Osteocyte (in vitro differentiated cells): ENCODE measurements around the gene DEAF1. TPM values are rescaled to one million over a fixed set of nuclear protein-coding genes. Genes with fewer than 3 reads are reported as not detected.

Experiments
- DNase-seq: peaks from one replicate; pipeline ENCODE4 v3.0.0; 2021; ENCODE audit warnings: mixed read lengths; ENCODE audit not compliant: unreplicated experiment; ENCODE audit errors: extremely low spot score
- H3K27ac Mint-ChIP-seq: one replicate; pipeline ENCODE4 v1.8.0; 2021; ENCODE audit warnings: mild to moderate bottlenecking, mixed read lengths; ENCODE audit not compliant: unreplicated experiment
- H3K27me3 Mint-ChIP-seq: one replicate; pipeline ENCODE4 v1.8.0; 2021; ENCODE audit warnings: mixed read lengths; ENCODE audit not compliant: unreplicated experiment
- H3K36me3 Mint-ChIP-seq: one replicate; pipeline ENCODE4 v1.8.0; 2021; ENCODE audit warnings: mixed read lengths; ENCODE audit not compliant: unreplicated experiment
- H3K4me1 Mint-ChIP-seq: one replicate; pipeline ENCODE4 v1.8.0; 2021; ENCODE audit warnings: mixed read lengths; ENCODE audit not compliant: unreplicated experiment
- H3K4me3 Mint-ChIP-seq: one replicate; pipeline ENCODE4 v1.8.0; 2021; ENCODE audit warnings: mild to moderate bottlenecking, moderate library complexity, mixed read lengths; ENCODE audit not compliant: unreplicated experiment
- H3K9me3 Mint-ChIP-seq: one replicate; pipeline ENCODE4 v1.8.0; 2021; ENCODE audit warnings: mixed read lengths; ENCODE audit not compliant: unreplicated experiment
- total RNA-seq: library from RNA; stranded (reverse); gene quantifications from 2 replicates; pipeline ENCODE4 v1.2.1, GENCODE V29; 2021
- TF ChIP-seq, protein P1 (sequence below): fragments of 200-600 bp; sonication (generic); IDR thresholded peaks from 2 replicates; pipeline ENCODE4 v1.5.0; 2021; ENCODE audit warnings: antibody characterized with exemption, mild to moderate bottlenecking, moderate library complexity

Gene DEAF1
- total RNA-seq, 1 donor from 2014 or later: 113 TPM

DNA sequence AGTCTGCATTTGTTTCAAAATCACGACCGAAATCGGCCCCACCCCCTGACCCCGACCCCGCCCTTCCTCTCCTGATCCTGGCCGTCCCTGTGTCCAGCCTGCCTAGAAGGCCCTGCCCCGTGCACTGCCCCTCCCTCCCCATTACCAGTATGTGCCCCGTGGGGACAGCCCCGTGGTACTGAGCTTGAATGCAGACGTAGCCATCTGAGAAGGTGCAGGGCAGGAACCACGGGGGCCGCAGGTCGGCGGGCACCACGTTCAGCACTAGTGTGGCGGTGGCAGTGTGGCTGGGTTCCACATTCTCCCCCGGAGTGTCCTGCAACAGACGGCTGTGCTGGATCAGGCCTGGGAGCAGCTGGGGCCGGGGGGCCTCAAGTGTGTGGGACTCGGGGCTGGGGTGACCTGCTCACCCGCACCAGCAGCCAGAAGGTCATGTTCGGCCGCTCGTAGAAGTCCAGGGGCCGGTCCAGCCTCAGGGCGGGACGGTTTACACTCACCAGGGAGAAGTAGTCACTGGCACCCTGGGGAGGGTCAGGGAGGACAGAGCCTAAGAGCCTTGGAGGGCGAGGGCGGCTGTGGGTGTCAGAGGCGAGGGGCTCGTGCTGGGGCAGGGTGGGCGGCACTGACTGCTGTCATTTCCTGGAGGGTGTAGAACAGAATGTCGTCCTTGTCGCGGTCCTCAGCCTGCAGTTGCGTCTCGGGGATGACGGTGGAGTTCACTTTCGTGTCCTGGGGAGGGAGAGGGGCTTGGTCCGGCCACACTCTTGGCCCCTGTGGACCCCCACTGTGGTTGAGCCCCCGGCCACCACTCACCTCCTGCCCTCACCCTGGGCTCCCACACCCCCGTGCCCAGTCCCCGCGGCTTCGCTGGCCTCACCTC lies 73.8 kb downstream of the DEAF1 start:
- Mint-ChIP-seq H3K36me3 (no peaks in the 10 kb centered on the region), H3K9me3 (no peaks in the 10 kb centered on the region), H3K4me3 (no peak overlapping the region), H3K4me1 (peaks cover 7% of the 10 kb centered on the region), H3K27me3 (no peaks in the 10 kb centered on the region), H3K27ac (no peak overlapping the region)
- no peak for DNase-seq
- TF ChIP-seq, protein P1, sequence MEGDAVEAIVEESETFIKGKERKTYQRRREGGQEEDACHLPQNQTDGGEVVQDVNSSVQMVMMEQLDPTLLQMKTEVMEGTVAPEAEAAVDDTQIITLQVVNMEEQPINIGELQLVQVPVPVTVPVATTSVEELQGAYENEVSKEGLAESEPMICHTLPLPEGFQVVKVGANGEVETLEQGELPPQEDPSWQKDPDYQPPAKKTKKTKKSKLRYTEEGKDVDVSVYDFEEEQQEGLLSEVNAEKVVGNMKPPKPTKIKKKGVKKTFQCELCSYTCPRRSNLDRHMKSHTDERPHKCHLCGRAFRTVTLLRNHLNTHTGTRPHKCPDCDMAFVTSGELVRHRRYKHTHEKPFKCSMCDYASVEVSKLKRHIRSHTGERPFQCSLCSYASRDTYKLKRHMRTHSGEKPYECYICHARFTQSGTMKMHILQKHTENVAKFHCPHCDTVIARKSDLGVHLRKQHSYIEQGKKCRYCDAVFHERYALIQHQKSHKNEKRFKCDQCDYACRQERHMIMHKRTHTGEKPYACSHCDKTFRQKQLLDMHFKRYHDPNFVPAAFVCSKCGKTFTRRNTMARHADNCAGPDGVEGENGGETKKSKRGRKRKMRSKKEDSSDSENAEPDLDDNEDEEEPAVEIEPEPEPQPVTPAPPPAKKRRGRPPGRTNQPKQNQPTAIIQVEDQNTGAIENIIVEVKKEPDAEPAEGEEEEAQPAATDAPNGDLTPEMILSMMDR: no peak

DNA sequence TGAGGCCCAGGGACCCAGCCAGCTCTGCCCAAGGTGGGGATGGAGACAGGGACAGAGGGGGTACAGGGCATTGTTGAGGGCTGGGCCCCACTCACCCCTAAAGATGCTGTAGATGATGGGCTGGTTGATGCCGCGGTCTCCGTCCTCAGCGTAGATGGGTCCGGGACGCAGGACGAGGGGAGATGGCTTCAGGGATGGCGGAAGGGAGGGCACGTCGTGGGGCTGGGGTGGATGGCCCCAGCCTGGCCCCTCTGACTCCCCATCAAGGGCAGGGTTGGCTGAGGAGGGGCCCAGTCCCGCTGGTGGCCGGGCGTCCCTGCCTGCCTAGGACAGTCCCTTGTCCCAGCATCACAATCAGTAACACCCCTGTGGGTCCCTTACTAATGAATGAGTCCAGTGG lies 74.8 kb downstream of the DEAF1 start:
- Mint-ChIP-seq H3K4me1 (peaks cover 12% of the 10 kb centered on the region), H3K36me3 (no peaks in the 10 kb centered on the region), H3K9me3 (no peaks in the 10 kb centered on the region), H3K4me3 (no peak overlapping the region), H3K27ac (no peak overlapping the region), H3K27me3 (no peaks in the 10 kb centered on the region)
- TF ChIP-seq, protein P1: no peak
- no peak for DNase-seq

DNA sequence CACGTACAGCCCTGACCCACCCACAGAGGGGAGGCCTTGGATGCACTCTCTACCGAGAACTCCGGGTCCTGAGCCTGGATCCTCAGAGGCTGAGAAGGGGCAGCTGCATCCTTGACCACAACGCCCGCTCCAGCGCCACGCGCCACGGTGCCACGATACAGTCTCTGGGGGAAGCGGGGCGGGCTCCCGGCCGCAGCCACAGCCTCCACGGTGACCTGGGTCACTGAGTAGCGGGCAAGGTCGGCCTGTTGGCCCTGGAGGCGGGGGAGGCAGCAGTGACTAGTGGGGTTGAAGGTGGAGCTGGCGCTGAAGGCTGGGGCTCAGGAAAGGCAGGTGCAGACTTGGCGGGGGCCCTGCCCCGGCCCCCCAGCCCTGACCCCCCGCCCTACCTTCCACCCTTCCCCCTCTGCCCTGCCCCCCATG lies 75.4 kb downstream of the DEAF1 start:
- no peak overlapping the region for H3K27ac Mint-ChIP-seq
- no peak for DNase-seq
- no peaks in the 10 kb centered on the region for H3K36me3 Mint-ChIP-seq
- no peaks in the 10 kb centered on the region for H3K9me3 Mint-ChIP-seq
- H3K4me1 Mint-ChIP-seq: peaks cover 12% of the 10 kb centered on the region
- H3K27me3 Mint-ChIP-seq: no peaks in the 10 kb centered on the region
- no peak overlapping the region for H3K4me3 Mint-ChIP-seq
- TF ChIP-seq, protein P1: no peak

DNA sequence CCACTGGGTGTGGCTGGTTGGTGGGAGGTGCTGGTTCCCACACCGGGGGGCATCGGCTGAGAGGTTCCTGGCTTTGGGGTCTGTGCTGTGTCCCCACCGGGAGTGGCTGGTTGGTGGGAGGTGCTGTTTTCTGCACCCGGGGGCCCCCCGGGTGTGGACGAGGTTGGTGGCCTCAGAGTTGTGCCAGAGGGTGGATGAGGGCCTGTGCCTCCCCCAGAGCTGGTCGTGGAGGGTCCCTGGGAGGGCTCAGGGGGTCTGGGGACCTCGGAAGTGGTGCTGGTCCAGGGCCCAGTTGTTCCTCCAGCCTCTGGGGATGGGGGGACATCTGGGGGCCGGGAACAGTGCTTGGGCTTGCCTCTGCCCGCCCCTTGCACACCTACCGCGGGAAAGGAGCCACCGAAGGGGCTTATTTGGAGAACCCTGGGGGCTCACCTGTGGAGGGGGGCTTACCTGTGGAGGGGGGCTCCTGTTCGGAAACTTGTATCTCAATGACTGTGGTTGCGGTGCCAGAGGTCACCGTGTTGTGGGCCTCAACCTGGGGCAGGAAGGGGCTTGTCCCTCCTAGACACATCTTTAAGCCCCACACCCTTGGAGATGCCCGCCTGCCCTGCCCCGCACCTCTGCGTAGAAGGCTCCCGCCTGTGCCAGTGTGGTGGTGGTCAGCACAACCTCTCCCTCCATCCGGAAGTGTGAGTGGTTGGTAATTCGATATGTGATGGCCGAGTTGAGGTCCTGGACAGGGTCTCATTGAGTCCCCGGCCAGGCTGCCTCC lies 76.0 kb downstream of the DEAF1 start:
- no peaks in the 10 kb centered on the region for H3K36me3 Mint-ChIP-seq

More for the DNA sequence above, 76.0 kb downstream of the DEAF1 start:
- peaks cover 14% of the 10 kb centered on the region for H3K4me1 Mint-ChIP-seq
- no peak for DNase-seq
- H3K27me3 Mint-ChIP-seq: no peaks in the 10 kb centered on the region
- no peaks in the 10 kb centered on the region for H3K9me3 Mint-ChIP-seq
- no peak overlapping the region for H3K4me3 Mint-ChIP-seq
- H3K27ac Mint-ChIP-seq: no peak overlapping the region
- TF ChIP-seq, protein P1: no peak
